Measurements from ENCODE around the gene ENDOG. TPM values are rescaled to one million over a fixed set of nuclear protein-coding genes. Genes with fewer than 3 reads are reported as not detected.

Gene ENDOG
- total RNA-seq, 6 experiments from 2014 or later: 16.0 to 23.7 (median 17.0) TPM

- Mint-ChIP-seq H3K4me1 (ENCODE audit: low read depth) (peaks cover 6% of the 10 kb centered on the region), H3K27ac (no peak overlapping the region), H3K27me3 (ENCODE audit: insufficient read depth) (peaks cover 2% of the 10 kb centered on the region; the same call in 1 of the 2 replicates), H3K36me3 (ENCODE audit: low read depth) (peaks cover 17% of the 10 kb centered on the region), H3K9me3 (no peaks in the 10 kb centered on the region), H3K4me3 (no peak overlapping the region)
- DNase-seq: no peak
- no peak for TF ChIP-seq CTCF (IDR thresholded peaks at IDR 0.05)
Observed at GRCh38 chr9:128833696-128834095, 15.4 kb downstream of the ENDOG start.

- H3K27me3 Mint-ChIP-seq (ENCODE audit: insufficient read depth): no peaks in the 10 kb centered on the region
- no peak for TF ChIP-seq CTCF (IDR thresholded peaks at IDR 0.05)
Observed at GRCh38 chr9:128835246-128836210, 17.2 kb downstream of the ENDOG start.

GRCh38 chr9:128836509-128837145 is 18.3 kb downstream of the ENDOG start:
- no peak overlapping the region for H3K4me3 Mint-ChIP-seq
- no peaks in the 10 kb centered on the region for H3K9me3 Mint-ChIP-seq
- no peaks in the 10 kb centered on the region for H3K4me1 Mint-ChIP-seq (ENCODE audit: low read depth)
- no peak for TF ChIP-seq CTCF (IDR thresholded peaks at IDR 0.05)
- peaks cover 12% of the 10 kb centered on the region for H3K36me3 Mint-ChIP-seq (ENCODE audit: low read depth)
- no peak overlapping the region for H3K27ac Mint-ChIP-seq
- no peaks in the 10 kb centered on the region for H3K27me3 Mint-ChIP-seq (ENCODE audit: insufficient read depth)
- no peak for DNase-seq

More at GRCh38 chr9:128835246-128836210, 17.2 kb downstream of the ENDOG start:
- no peak overlapping the region for H3K27ac Mint-ChIP-seq
- no peak for DNase-seq
- no peaks in the 10 kb centered on the region for H3K9me3 Mint-ChIP-seq
- H3K36me3 Mint-ChIP-seq (ENCODE audit: low read depth): peaks cover 12% of the 10 kb centered on the region
- no peaks in the 10 kb centered on the region for H3K4me1 Mint-ChIP-seq (ENCODE audit: low read depth)
- H3K4me3 Mint-ChIP-seq: no peak overlapping the region

- Mint-ChIP-seq H3K27me3 (ENCODE audit: insufficient read depth) (no peaks in the 10 kb centered on the region; the same call in 1 of the 2 replicates), H3K36me3 (ENCODE audit: low read depth) (peaks cover 12% of the 10 kb centered on the region), H3K4me1 (ENCODE audit: low read depth) (no peaks in the 10 kb centered on the region), H3K9me3 (no peaks in the 10 kb centered on the region), H3K4me3 (no peak overlapping the region), H3K27ac (no peak overlapping the region; the same call in 1 of the 2 replicates)
- no peak for DNase-seq
- TF ChIP-seq CTCF (IDR thresholded peaks at IDR 0.05): no peak
Observed at GRCh38 chr9:128838338-128838737, 20.0 kb downstream of the ENDOG start.

- Mint-ChIP-seq H3K9me3 (no peaks in the 10 kb centered on the region), H3K4me1 (ENCODE audit: low read depth) (no peaks in the 10 kb centered on the region), H3K36me3 (ENCODE audit: low read depth) (peaks cover 6% of the 10 kb centered on the region), H3K27ac (no peak overlapping the region), H3K27me3 (ENCODE audit: insufficient read depth) (no peaks in the 10 kb centered on the region; the same call in 1 of the 2 replicates), H3K4me3 (no peak overlapping the region)
- TF ChIP-seq CTCF (IDR thresholded peaks at IDR 0.05): no peak
- DNase-seq: no peak
Observed at GRCh38 chr9:128840524-128840923, 22.2 kb downstream of the ENDOG start.
